Loucy (cell line): Measurements from ENCODE around the gene FAM210B.

ENCODE experiments used
- H2AFZ ChIP-seq: fragments of 200-600 bp; sonication (generic); 2 replicates; pipeline ENCODE4 v1.6.0; 2016; ENCODE audit warnings: antibody characterized with exemption, mild to moderate bottlenecking, low read length, moderate library complexity
- H3F3A ChIP-seq: fragments of 200-600 bp; 2 replicates; pipeline ENCODE4 v1.6.0; 2016; ENCODE audit warnings: antibody characterized with exemption, low read depth, mild to moderate bottlenecking
- H3K27me3 ChIP-seq: fragments of 200-600 bp; sonication (generic); 2 replicates; pipeline ENCODE4 v1.6.1; 2014; ENCODE audit warnings: low read length, mild to moderate bottlenecking; ENCODE audit not compliant: insufficient read depth, poor library complexity, severe bottlenecking
- H3K36me3 ChIP-seq: fragments of 200-600 bp; sonication (generic); 2 replicates; pipeline ENCODE4 v1.6.1; 2016; ENCODE audit warnings: low read length; ENCODE audit not compliant: insufficient read depth
- H3K4me1 ChIP-seq: fragments of 200-600 bp; sonication (generic); 2 replicates; pipeline ENCODE4 v1.5.1; 2014; ENCODE audit warnings: low read length, mild to moderate bottlenecking; ENCODE audit not compliant: insufficient read depth, poor library complexity, severe bottlenecking
- H3K4me2 ChIP-seq: fragments of 200-600 bp; sonication (generic); 2 replicates; pipeline ENCODE4 v1.6.0; 2014; ENCODE audit warnings: antibody characterized with exemption, low read length, low read depth, mild to moderate bottlenecking; ENCODE audit not compliant: poor library complexity, severe bottlenecking
- H3K4me3 ChIP-seq: fragments of 200-600 bp; sonication (generic); 2 replicates; pipeline ENCODE4 v1.5.1; 2014; ENCODE audit warnings: low read length, mild to moderate bottlenecking, mixed read lengths; ENCODE audit not compliant: poor library complexity, severe bottlenecking
- H3K79me2 ChIP-seq: fragments of 200-600 bp; sonication (generic); 2 replicates; pipeline ENCODE4 v1.6.1; 2014; ENCODE audit warnings: low read length; ENCODE audit not compliant: insufficient read depth
- H3K9ac ChIP-seq: fragments of 200-600 bp; sonication (generic); 2 replicates; pipeline ENCODE4 v1.6.0; 2014; ENCODE audit warnings: mild to moderate bottlenecking, low read depth, low read length, moderate library complexity; ENCODE audit not compliant: poor library complexity, severe bottlenecking
- H3K9me2 ChIP-seq: fragments of 200-600 bp; sonication (generic); replicated peaks from 2 replicates; pipeline ENCODE4 v1.6.1; 2016; ENCODE audit warnings: low read depth, low read length, mixed read lengths
- H3K9me3 ChIP-seq: fragments of 200-600 bp; sonication (generic); 2 replicates; pipeline ENCODE4 v1.6.1; 2014; ENCODE audit warnings: mild to moderate bottlenecking, antibody characterized with exemption, low read length, low read depth; ENCODE audit not compliant: insufficient read depth
- H4K20me1 ChIP-seq: fragments of 200-600 bp; sonication (generic); 2 replicates; pipeline ENCODE4 v1.6.0; 2014; ENCODE audit warnings: antibody characterized with exemption, low read length, mild to moderate bottlenecking; ENCODE audit not compliant: insufficient read depth, poor library complexity, severe bottlenecking
- CTCF ChIP-seq: fragments of 200-600 bp; sonication (generic); conservative IDR thresholded peaks from 2 replicates; pipeline ENCODE4 v1.5.1; 2014; ENCODE audit warnings: mild to moderate bottlenecking, antibody characterized with exemption, low read length
- EZH2phosphoT487 ChIP-seq: fragments of 200-600 bp; IDR thresholded peaks from 2 replicates; pipeline ENCODE4 v1.6.1; 2018; ENCODE audit warnings: antibody characterized with exemption, mild to moderate bottlenecking, moderate library complexity, borderline replicate concordance

The FAM210B gene

GRCh38 chr20:56358600-56359211, at the start of gene FAM210B:
Gene FAM210B (plus strand): TSS chr20:56358974. CDS start chr20:56359006, 32 bp downstream.
- Histone ChIP-seq H3K4me2 (peak within 1 kb of the TSS; percentile 79), H4K20me1 (no peaks in the 10 kb centered on the region), H3K9me3 (no peaks in the 10 kb centered on the region), H3K79me2 (no peaks in the 10 kb centered on the region), H3K36me3 (no peaks in the 10 kb centered on the region), H3K9ac (peak within 1 kb of the TSS; percentile 50), H3K27me3 (no peaks in the 10 kb centered on the region), H3F3A (no peaks in the 10 kb centered on the region), H3K4me3 (peak within 1 kb of the TSS; percentile 78), H3K9me2 (no peaks in the 10 kb centered on the region), H3K4me1 (no peaks in the 10 kb centered on the region), H2AFZ (peak within 1 kb of the TSS; percentile 84)
- TF ChIP-seq EZH2phosphoT487 (no peak), CTCF (no peak)

GRCh38 chr20:56316051-56316450, 42.7 kb upstream of the FAM210B start:
- Histone ChIP-seq H3K4me3 (no peak overlapping the region), H3K9ac (no peak overlapping the region), H3F3A (no peaks in the 10 kb centered on the region), H3K9me2 (no peaks in the 10 kb centered on the region), H3K4me1 (no peaks in the 10 kb centered on the region), H3K27me3 (no peaks in the 10 kb centered on the region), H3K36me3 (no peaks in the 10 kb centered on the region), H2AFZ (no peak overlapping the region), H3K4me2 (no peak overlapping the region), H3K79me2 (no peaks in the 10 kb centered on the region), H3K9me3 (no peaks in the 10 kb centered on the region), H4K20me1 (no peaks in the 10 kb centered on the region)
- TF ChIP-seq CTCF: no peak
- TF ChIP-seq EZH2phosphoT487: no peak

GRCh38 chr20:56316483-56316882, 42.3 kb upstream of the FAM210B start:
- Histone ChIP-seq H3K27me3 (no peaks in the 10 kb centered on the region), H3K4me2 (no peak overlapping the region), H3K36me3 (no peaks in the 10 kb centered on the region), H3K9me2 (no peaks in the 10 kb centered on the region), H2AFZ (no peak overlapping the region), H3K9ac (no peak overlapping the region), H3K4me3 (no peak overlapping the region), H4K20me1 (no peaks in the 10 kb centered on the region), H3K9me3 (no peaks in the 10 kb centered on the region), H3K4me1 (no peaks in the 10 kb centered on the region), H3K79me2 (no peaks in the 10 kb centered on the region), H3F3A (no peaks in the 10 kb centered on the region)
- TF ChIP-seq CTCF (no peak), EZH2phosphoT487 (no peak)
